Ovary (tissue), 9 donors: ENCODE data around the gene GUCY1A1. TPM values are rescaled to one million over a fixed set of nuclear protein-coding genes. Genes with fewer than 3 reads are reported as not detected.

Source experiments
- DNase-seq, 5 donors: peaks; one replicate each; pipeline ENCODE4 v3.0.0-alpha.2; 2019 to 2020
- H3K27ac ChIP-seq, 2 donors: fragments of 200-600 bp; one replicate each; pipeline versions ENCODE4 v1.5.1 to v1.8.0; 2019 to 2022
- H3K27me3 ChIP-seq: fragments of 200-600 bp; one replicate; pipeline ENCODE4 v1.8.0; 2022
- H3K36me3 ChIP-seq: fragments of 200-600 bp; sonication (generic); one replicate; pipeline ENCODE4 v1.5.1; 2019
- H3K4me1 ChIP-seq: one replicate; pipeline ENCODE4 v1.8.1; 2013; ENCODE audit warnings: mild to moderate bottlenecking, moderate library complexity; ENCODE audit not compliant: insufficient read depth
- H3K4me3 ChIP-seq: fragments of 200-600 bp; sonication (generic); one replicate; pipeline ENCODE4 v1.5.1; 2017
- H3K9me3 ChIP-seq, 2 donors: fragments of 200-600 bp in 1 of 2; sonication (generic) in 1 of 2; one replicate each; pipeline versions ENCODE4 v1.5.1 to v1.8.1; 2013 to 2019; ENCODE audit warnings: mild to moderate bottlenecking in 1 of 2, moderate library complexity in 1 of 2
- EP300 ChIP-seq: sonication (generic); formaldehyde crosslinking; IDR thresholded peaks from one replicate; pipeline ENCODE4 v1.6.1; 2017; ENCODE audit warnings: antibody characterized with exemption
- POLR2A ChIP-seq: fragments of 450-650 bp; IDR thresholded peaks from one replicate; pipeline ENCODE4 v1.6.1; 2017; ENCODE audit warnings: antibody characterized with exemption, mild to moderate bottlenecking, moderate library complexity
- WGBS, 3 donors: extraction: QIAGEN DNeasy Blood & Tissue Kit in 1 of 3; methylation state at CpG; one replicate each; pipeline versions ENCODE4 v1.1.5 to v1.1.7; 2013 to 2017; 5-methylcytosine and 5-hydroxymethylcytosine counted together
- intact Hi-C, 4 donors: fragments of 100-400 bp; cut with DNase I; formaldehyde crosslinking; loops; one replicate each; pipeline versions ENCODE4 v1.11.0 to v1.15.1; 2022 to 2023
- polyA plus RNA-seq, 2 donors: library from polyadenylated mRNA; stranded (reverse); fragments of 200-250 nt in 1 of 2; fragments of 350-450 nt in 1 of 2; fragmentation: Illumina TruSeq in 1 of 2; extraction: RNeasy Lipid Tissue Mini Kit (QIAGEN cat#74804) in 1 of 2; gene quantifications; one replicate each; pipeline ENCODE4 v1.2.3, GENCODE V29; 2013 to 2014
- total RNA-seq, 7 donors: library from RNA; depleted of rRNA in 2 of 7; stranded (reverse); fragments of >200 nt in 2 of 7; fragmentation: NEBNext Ultra II Directional in 3 of 7; extraction: Animal tissue kit (Norgen Biotek cat#: 25700) in 3 of 7; gene quantifications; one replicate each; pipeline versions ENCODE4 v1.1.0 to v1.2.4, GENCODE V29; 2016 to 2023
- TF ChIP-seq, protein P1 (sequence below), 3 donors: fragments of 450-650 bp in 2 of 3; fragments of 200-600 bp in 1 of 3; IDR thresholded peaks; one replicate each; pipeline versions ENCODE4 v1.5.1 to v1.8.0; 2016 to 2022; ENCODE audit warnings: antibody characterized with exemption in 3 of 3, mild to moderate bottlenecking in 1 of 3
- donor health status: DM: no; HTN: no; CAD: no; lungs with moderate emphysema.
- donor health status: DM: no; HTN: no; CAD: no.
- donor health status: Bipolar disorder and iron deficiency.
- donor health status: DM: yes; HTN: yes; CAD: no.
- donor health status: DM: no; HTN: no; CAD: no.
- donor health status: DM: yes; HTN: yes; CAD: no.

The GUCY1A1 gene
- total and polyA plus RNA-seq, 9 donors: 3.0 to 26.9 (median 6.4) TPM

DNA sequence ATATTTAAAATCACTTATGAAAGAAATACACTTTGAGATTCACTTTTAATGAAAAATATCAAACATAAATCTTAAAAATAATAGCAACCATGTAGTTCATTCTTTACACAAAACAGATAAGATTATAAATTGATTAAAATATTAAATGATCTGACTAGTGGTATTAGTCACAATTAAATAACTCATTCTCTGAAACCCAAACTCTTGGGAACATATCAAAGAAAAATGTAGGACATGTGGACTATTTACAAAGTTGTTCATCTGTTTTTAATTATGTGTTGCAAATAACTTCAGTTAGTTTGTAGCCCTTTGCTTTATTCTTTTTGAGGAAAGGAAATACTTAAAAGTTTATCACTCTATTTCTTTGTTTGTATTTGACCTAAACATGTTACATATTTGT is 9.5 kb upstream of the GUCY1A1 start:
- TF ChIP-seq EP300 (no peak), POLR2A (no peak)
- TF ChIP-seq, protein P1, sequence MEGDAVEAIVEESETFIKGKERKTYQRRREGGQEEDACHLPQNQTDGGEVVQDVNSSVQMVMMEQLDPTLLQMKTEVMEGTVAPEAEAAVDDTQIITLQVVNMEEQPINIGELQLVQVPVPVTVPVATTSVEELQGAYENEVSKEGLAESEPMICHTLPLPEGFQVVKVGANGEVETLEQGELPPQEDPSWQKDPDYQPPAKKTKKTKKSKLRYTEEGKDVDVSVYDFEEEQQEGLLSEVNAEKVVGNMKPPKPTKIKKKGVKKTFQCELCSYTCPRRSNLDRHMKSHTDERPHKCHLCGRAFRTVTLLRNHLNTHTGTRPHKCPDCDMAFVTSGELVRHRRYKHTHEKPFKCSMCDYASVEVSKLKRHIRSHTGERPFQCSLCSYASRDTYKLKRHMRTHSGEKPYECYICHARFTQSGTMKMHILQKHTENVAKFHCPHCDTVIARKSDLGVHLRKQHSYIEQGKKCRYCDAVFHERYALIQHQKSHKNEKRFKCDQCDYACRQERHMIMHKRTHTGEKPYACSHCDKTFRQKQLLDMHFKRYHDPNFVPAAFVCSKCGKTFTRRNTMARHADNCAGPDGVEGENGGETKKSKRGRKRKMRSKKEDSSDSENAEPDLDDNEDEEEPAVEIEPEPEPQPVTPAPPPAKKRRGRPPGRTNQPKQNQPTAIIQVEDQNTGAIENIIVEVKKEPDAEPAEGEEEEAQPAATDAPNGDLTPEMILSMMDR (IDR thresholded peaks at IDR 0.05): no peak
- no peaks in the 10 kb centered on the region for H3K36me3 ChIP-seq
- H3K27me3 ChIP-seq: no peaks in the 10 kb centered on the region
- H3K4me1 ChIP-seq: no peaks in the 10 kb centered on the region
- H3K27ac ChIP-seq: no peak overlapping the region
- H3K9me3 ChIP-seq: no peaks in the 10 kb centered on the region
- DNase-seq: no peak
- no peak overlapping the region for H3K4me3 ChIP-seq
- intact Hi-C loops: no loop called here

DNA sequence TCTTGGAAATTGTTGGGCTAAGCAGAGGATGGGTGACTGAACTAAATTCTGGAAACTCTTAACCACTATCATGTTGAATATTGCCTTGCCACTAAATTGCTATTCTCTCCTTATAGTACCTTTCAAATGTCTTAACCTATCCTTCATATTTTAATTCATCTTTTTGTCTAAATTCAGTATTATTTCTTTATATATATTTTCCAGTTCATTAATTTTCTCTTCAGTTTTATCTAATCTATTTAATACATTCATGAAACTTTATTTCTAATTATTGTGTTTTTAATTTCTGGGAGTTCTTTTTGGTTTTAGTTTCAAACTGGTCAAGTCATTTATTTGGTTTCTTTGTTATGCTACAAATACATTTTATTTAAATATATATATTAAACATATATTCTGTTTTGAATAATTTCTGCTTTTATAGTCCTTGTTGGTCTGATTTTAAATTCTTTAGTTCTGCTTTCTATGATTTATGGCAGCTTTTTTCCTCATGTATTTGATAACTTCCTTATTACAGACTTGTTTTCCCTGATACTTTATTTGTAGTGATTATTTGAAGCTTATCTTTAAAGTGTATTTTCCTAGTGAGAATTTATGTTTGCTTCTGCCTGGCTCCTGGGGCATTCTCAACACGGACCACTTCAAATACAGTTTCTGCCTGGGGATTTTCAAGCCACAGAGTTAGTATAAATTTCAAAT is 8.5 kb upstream of the GUCY1A1 start:
- Histone ChIP-seq H3K36me3 (no peaks in the 10 kb centered on the region), H3K4me1 (no peaks in the 10 kb centered on the region), H3K27ac (no peak overlapping the region), H3K9me3 (no peaks in the 10 kb centered on the region), H3K4me3 (no peak overlapping the region), H3K27me3 (no peaks in the 10 kb centered on the region)
- no peak for DNase-seq
- TF ChIP-seq, protein P1 (IDR thresholded peaks at IDR 0.05): no peak
- no peak for TF ChIP-seq EP300
- TF ChIP-seq POLR2A: no peak
- WGBS, 3 donors: 62 to 84% (median 64%) methylated on average over 1 of the region's 1 CpG
- intact Hi-C loops: no loop called here

DNA sequence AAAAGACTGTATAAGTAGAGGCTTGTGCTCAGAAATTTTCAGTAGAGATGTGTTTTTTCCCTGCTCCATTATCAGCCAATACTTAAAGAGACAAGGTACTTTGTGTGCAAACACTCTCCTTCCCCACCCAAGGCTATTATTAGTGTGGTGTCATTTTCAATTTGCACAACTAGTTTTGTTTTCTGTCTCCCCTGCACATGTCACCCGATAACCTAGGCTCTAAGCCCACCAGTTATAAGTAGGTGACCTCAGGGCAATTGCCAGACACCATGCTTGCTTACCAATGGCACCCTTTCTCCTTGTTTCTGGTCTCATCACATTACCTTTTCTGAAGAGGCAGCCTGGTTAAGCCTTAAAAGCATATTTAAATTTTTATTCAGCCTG is 8.0 kb upstream of the GUCY1A1 start:
- H3K4me3 ChIP-seq: no peak overlapping the region

DNA sequence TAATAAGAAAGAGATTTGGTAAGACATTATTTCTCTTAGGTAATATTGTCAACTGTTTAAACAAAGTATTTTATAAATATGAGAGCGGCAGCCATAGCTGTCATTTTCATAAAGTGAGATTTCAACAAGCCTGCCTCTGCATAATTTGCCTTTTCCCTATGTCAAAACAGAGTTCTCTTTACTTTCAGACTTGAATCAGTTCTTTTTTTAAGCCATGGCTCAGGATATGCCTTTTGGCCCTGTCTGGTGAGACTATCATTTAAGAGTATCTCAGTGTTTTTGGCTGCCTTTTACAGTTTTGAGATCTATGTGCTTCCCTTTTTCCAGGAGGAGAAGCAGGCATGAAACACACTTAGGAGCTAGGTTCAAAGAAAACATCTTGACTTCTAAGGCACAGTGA is 7.5 kb upstream of the GUCY1A1 start:
- TF ChIP-seq POLR2A: no peak
- TF ChIP-seq, protein P1 (IDR thresholded peaks at IDR 0.05): no peak

More for the DNA sequence above, 8.0 kb upstream of the GUCY1A1 start:
- H3K27me3 ChIP-seq: no peaks in the 10 kb centered on the region
- H3K27ac ChIP-seq: no peak overlapping the region
- WGBS, 3 donors: 82 to 90% (median 87%) methylated on average over 1 of the region's 1 CpG
- TF ChIP-seq, protein P1 (IDR thresholded peaks at IDR 0.05): no peak
- no peak for TF ChIP-seq EP300
- no peak for TF ChIP-seq POLR2A
- no peaks in the 10 kb centered on the region for H3K36me3 ChIP-seq
- intact Hi-C loops: no loop called here
- no peak for DNase-seq
- no peaks in the 10 kb centered on the region for H3K4me1 ChIP-seq
- H3K9me3 ChIP-seq: no peaks in the 10 kb centered on the region

More for the DNA sequence above, 7.5 kb upstream of the GUCY1A1 start:
- H3K27me3 ChIP-seq: no peaks in the 10 kb centered on the region
- no peak overlapping the region for H3K4me3 ChIP-seq
- no peak overlapping the region for H3K27ac ChIP-seq
- no peaks in the 10 kb centered on the region for H3K4me1 ChIP-seq
- no peak for DNase-seq
- intact Hi-C loops: no loop called here
- H3K36me3 ChIP-seq: no peaks in the 10 kb centered on the region
- 81 to 84% (median 81%) methylated on average over 1 of the region's 1 CpG for WGBS, 3 donors
- H3K9me3 ChIP-seq: no peaks in the 10 kb centered on the region
